NCI-H128 (cell line): ENCODE data around the gene WRNIP1.

Experiments
- DNase-seq: peaks from one replicate; lab custom pipeline; 2025; ENCODE audit not compliant: unreplicated experiment; lab: John Stamatoyannopoulos, UW

WRNIP1 gene

DNA sequence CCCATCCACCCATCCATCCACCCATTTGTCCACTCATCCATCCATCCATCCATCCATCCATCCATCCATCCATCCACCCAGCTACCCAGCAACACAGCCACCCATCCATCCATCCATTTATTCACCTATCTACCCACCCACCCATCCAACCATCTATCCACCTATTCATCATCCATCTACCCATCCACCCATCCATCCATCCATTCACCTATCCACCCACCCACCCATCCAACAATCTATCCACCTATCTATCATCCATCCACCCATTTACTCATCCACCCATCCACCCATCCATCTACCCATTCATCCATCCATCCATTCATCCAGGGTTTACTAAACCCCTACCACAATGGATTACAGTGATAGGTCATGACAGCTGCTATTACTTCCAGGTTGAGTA is 69.1 kb downstream of the WRNIP1 start:
- no peak for DNase-seq
